SIG-M5 treated with dmso at 0.1 percent for 504 hours (cell line): ENCODE measurements around the gene E2F8.
"Not testable (repeated sequence)": the region's sequence is repeated elsewhere in the genome, so short reads cannot be mapped to it uniquely, and the experiment has no call there.

Experiments used
- DNase-seq: peaks from one replicate; lab custom pipeline; 2025; ENCODE audit not compliant: unreplicated experiment; lab: John Stamatoyannopoulos, UW

Gene E2F8, protein sequence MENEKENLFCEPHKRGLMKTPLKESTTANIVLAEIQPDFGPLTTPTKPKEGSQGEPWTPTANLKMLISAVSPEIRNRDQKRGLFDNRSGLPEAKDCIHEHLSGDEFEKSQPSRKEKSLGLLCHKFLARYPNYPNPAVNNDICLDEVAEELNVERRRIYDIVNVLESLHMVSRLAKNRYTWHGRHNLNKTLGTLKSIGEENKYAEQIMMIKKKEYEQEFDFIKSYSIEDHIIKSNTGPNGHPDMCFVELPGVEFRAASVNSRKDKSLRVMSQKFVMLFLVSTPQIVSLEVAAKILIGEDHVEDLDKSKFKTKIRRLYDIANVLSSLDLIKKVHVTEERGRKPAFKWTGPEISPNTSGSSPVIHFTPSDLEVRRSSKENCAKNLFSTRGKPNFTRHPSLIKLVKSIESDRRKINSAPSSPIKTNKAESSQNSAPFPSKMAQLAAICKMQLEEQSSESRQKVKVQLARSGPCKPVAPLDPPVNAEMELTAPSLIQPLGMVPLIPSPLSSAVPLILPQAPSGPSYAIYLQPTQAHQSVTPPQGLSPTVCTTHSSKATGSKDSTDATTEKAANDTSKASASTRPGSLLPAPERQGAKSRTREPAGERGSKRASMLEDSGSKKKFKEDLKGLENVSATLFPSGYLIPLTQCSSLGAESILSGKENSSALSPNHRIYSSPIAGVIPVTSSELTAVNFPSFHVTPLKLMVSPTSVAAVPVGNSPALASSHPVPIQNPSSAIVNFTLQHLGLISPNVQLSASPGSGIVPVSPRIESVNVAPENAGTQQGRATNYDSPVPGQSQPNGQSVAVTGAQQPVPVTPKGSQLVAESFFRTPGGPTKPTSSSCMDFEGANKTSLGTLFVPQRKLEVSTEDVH

DNA sequence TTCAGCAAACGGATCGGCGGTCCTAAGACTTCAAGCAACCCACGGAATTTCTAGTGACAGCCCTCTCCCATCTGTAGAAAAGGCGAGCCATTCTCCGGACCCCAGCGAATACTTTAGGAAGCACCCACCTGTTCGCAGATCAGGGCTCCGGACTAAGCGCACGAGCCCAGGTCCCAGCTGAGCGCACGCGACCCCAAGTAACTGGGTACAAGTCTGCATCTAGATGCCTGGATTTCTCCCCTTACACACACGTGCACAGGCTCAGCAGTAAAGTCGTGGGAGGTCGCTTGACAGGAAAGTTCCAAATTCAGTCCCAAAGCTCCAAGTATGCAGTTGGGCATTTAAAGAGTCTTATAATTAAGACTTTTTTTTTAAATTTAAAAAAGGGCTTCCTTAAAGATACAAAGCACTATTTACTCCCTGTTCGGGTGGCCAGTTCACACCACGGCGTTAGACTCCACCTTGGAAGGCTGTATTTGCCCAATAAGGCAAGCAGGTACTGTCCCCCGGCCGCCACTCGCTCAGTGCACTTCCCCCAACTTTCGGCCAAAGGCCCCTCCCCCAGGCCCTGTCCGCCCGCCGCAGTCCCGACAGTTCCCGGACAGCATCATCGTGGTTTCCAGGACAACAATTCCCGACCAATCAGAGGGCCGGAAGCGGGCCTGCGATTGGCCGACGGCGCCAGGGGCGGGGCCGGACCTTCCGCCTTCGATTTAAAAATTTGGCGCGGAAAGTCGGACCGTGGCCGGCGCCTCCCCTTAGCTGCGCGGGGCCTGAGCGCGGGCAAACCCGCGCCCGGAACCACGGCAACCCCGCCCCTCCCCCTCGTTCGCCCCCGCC lies at the start of gene E2F8:
E2F8 (minus strand) TSS at position 526 of the 840 bp plus-strand sequence. CDS start 824 bp downstream, outside the sequence.
- DNase-seq, result peak; percentile 90

- DNase-seq, result no peak
Observed at GRCh38 chr11:19290356-19290755, 49.6 kb upstream of the E2F8 start.

DNA sequence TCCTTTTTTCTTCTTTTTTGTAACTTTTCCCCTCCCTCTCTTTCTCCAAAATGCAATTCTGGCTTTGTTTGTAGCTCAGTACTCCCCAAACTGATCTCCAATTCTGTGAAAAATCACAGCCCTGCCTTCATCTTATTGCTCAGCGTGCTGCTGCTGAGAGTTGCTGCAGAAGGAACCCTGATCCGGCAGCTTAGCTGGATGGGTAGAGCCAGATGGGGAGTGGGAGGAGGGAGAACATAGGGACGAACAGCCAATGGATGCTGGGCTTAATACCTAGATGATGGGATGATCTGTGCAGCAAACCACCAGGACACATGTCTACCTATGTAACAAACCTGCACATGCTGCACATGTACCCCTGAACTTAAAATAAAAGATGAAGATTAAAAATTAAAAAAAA lies 47.5 kb upstream of the E2F8 start:
- DNase-seq, result no peak

DNA sequence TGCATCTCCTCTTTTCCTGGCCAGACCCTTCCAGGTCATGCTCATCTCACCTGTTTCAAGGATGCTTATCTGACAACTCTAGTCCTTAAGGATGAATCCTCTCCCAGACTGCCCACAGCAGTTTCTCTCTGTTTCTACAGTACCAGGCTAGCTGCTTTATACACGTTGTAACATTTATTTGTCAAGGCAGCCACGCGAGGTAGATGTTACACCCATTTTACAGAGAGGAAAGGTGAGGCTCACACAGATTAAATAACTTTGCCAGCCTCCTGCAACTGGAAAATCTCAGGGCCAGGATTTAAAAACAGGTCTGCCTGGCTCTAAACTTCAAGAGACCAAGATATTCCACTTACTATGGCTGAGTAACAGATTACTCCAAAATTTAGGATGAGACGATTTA lies 45.7 kb upstream of the E2F8 start:
- DNase-seq, result no peak

- no peak for DNase-seq
Observed at GRCh38 chr11:19284881-19285280, 44.1 kb upstream of the E2F8 start.

- DNase-seq, result no peak
Observed at GRCh38 chr11:19283991-19284390, 43.2 kb upstream of the E2F8 start.

- no peak for DNase-seq
Observed at GRCh38 chr11:19281555-19281954, 40.8 kb upstream of the E2F8 start.

DNA sequence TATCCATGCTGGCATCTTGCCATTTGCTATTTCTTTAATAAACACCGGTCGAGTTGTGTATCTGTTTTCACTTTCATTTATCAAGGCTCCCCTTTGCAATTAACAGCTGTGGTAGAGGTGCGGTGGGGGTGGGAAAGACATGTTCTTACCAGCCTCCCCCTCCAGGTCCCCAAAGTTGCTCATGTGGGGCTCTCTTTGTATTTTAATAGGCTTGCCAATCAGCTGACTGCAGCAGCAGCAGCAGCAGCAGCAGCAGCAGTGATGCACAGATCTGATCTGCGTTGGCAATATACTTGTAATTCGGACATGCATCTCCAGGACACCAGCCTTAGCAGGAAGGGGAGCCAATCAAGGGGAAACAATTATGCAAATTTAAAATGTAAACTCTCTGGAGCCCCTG lies 40.3 kb upstream of the E2F8 start:
- no peak for DNase-seq

GRCh38 chr11:19279451-19279850 lies 38.7 kb upstream of the E2F8 start:
- DNase-seq, result no peak

GRCh38 chr11:19276859-19277808 lies 36.4 kb upstream of the E2F8 start:
- peak; percentile 51 for DNase-seq

DNA sequence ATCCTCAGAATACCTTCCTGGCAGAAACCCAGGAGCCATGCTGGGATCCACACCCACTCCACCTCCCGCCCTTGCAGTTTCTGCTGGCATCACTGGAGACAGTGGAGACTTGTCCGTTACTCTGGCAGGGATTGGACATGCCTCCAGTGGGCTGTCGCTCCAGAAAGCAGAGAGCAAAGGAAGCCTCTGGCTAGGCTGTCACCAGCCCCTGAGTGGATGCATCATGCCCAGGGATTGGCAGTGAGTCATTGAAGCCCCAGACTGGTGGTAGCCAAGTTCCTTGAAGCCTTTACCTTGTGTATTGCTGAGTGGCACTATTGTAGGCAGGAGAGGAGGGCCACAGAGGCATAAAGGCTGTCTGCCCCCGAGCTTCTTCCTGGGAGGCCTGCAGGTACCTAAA lies 34.8 kb upstream of the E2F8 start:
- DNase-seq, result no peak

GRCh38 chr11:19273219-19273618 lies 32.5 kb upstream of the E2F8 start:
- not testable (repeated sequence) for DNase-seq

GRCh38 chr11:19268909-19269308 lies 28.2 kb upstream of the E2F8 start:
- no peak for DNase-seq

DNA sequence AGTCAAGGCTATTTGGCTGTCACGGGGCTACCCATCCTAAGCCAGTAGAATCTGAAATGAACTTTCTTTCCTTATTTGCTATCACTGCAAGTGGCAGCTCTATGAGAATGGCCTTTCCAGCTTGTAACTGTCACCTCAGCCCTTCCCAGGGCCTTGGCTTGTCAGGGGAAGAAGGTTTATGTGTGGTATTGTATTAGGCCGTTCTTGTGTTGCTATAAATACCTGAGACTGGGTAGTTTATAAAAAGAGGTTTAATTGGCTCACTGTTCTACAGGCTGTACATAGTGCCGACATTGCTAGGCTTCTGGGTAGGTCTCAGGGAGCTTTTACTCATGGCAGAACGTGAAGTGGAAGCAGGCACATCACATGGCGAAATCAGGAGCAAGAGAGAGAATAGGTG lies 26.8 kb upstream of the E2F8 start:
- no peak for DNase-seq

- no peak for DNase-seq
Observed at GRCh38 chr11:19263333-19263732, 22.6 kb upstream of the E2F8 start.

- peak; percentile 46 for DNase-seq
Observed at GRCh38 chr11:19259487-19260345, 19.0 kb upstream of the E2F8 start.

- no peak for DNase-seq
Observed at GRCh38 chr11:19258641-19259230, 18.0 kb upstream of the E2F8 start.

GRCh38 chr11:19254441-19254840 lies 13.7 kb upstream of the E2F8 start:
- DNase-seq, result not testable (repeated sequence)

DNA sequence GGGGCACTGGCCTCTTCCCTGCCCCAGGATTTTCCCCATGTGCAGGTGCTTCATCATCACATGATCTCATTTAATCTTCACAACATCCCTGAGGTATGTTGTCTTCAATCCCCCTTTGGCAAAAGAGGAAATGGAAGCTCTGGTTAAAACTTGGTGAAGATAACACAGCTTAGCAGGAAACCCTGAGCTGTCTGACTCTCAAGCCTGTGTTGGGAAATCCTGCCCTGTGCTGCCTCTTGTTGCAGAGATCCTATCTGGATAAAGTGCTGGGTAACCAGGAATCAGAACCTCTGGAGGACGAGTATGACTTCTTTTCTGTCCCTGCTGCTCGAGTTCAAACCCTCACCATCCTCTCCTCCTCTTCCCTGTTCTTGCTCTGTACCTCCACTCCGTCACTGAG lies 13.1 kb upstream of the E2F8 start:
- DNase-seq, result peak; percentile 22
